ENCODE data around the gene TTC24. TPM values are rescaled to one million over a fixed set of nuclear protein-coding genes. Genes with fewer than 3 reads are reported as not detected.
A peak's percentile ranks its signal among the peaks of the same experiment; 100 is the strongest.

The TTC24 gene
- total RNA-seq, 2 experiments from 2014 or later, result 0.38 TPM; not detected in 1

GRCh38 chr1:156592158-156592909 lies 12.8 kb downstream of the TTC24 start:
- H3K27me3 Mint-ChIP-seq, result no peaks in the 10 kb centered on the region
- ChIA-PET CTCF (interaction anchor here (0.5 to 3.4 kb wide), 10 partner anchors 11 to 134 kb away, joined by 3 to 16 read pairs (median 6); no protein-coding TSS in a partner anchor), POLR2A (interaction anchor here (0.6 to 3.1 kb wide), 17 partner anchors 8 to 656 kb away, joined by 3 to 45 read pairs (median 3); partner anchors contain the start of genes GPATCH4 and MEF2D)
- DNase-seq, result no peak
- peak overlapping the region; percentile 64 for H3K27ac Mint-ChIP-seq
- H3K9me3 Mint-ChIP-seq, result no peaks in the 10 kb centered on the region
- H3K4me3 Mint-ChIP-seq, result peak overlapping the region; percentile 79
- H3K36me3 Mint-ChIP-seq (ENCODE audit: low read depth), result peaks cover 25% of the 10 kb centered on the region
- H3K4me1 Mint-ChIP-seq, result peaks cover 29% of the 10 kb centered on the region

GRCh38 chr1:156592910-156593660 lies 13.6 kb downstream of the TTC24 start:
- H3K4me1 Mint-ChIP-seq, result peaks cover 29% of the 10 kb centered on the region
- ChIA-PET CTCF (interaction anchor here (0.6 to 3.4 kb wide), 6 partner anchors 11 to 634 kb away, joined by 3 to 16 read pairs (median 6); no protein-coding TSS in a partner anchor), POLR2A (interaction anchor here (0.7 to 3.1 kb wide), 9 partner anchors 10 to 136 kb away, joined by 3 to 29 read pairs (median 3); partner anchors contain the start of gene MEF2D)
- H3K27ac Mint-ChIP-seq, result peak overlapping the region; percentile 64
- no peak for DNase-seq
- H3K27me3 Mint-ChIP-seq, result no peaks in the 10 kb centered on the region
- no peaks in the 10 kb centered on the region for H3K9me3 Mint-ChIP-seq
- H3K36me3 Mint-ChIP-seq (ENCODE audit: low read depth), result peaks cover 30% of the 10 kb centered on the region
- peak overlapping the region; percentile 79 for H3K4me3 Mint-ChIP-seq

- CTCF ChIA-PET, result interaction anchor here (0.6 to 3.4 kb wide), 5 partner anchors 10 to 635 kb away, joined by 3 to 16 read pairs (median 3); no protein-coding TSS in a partner anchor
- Mint-ChIP-seq H3K27me3 (no peaks in the 10 kb centered on the region), H3K4me1 (peaks cover 32% of the 10 kb centered on the region), H3K27ac (no peak overlapping the region), H3K36me3 (ENCODE audit: low read depth) (peaks cover 35% of the 10 kb centered on the region), H3K9me3 (no peaks in the 10 kb centered on the region), H3K4me3 (no peak overlapping the region)
- POLR2A ChIA-PET, result interaction anchor here (0.8 to 3.1 kb wide), 6 partner anchors 15 to 113 kb away, joined by 3 to 29 read pairs (median 4); partner anchors contain the start of gene MEF2D
- DNase-seq, result no peak
These were observed 14.1 kb downstream of the TTC24 start for GRCh38 chr1:156593661-156593989.

- Mint-ChIP-seq H3K4me3 (no peak overlapping the region), H3K36me3 (ENCODE audit: low read depth) (peaks cover 38% of the 10 kb centered on the region), H3K4me1 (peaks cover 34% of the 10 kb centered on the region), H3K9me3 (no peaks in the 10 kb centered on the region), H3K27me3 (no peaks in the 10 kb centered on the region), H3K27ac (no peak overlapping the region)
- POLR2A ChIA-PET, result interaction anchor here (0.8 to 1.7 kb wide), 3 partner anchors 14 to 29 kb away, joined by 3 to 6 read pairs (median 4); no protein-coding TSS in a partner anchor
- CTCF ChIA-PET, result interaction anchor here (1.0 to 2.3 kb wide), 3 partner anchors 9 to 208 kb away, joined by 3 to 7 read pairs (median 3); no protein-coding TSS in a partner anchor
- DNase-seq, result no peak
These were observed 14.7 kb downstream of the TTC24 start for GRCh38 chr1:156594190-156594589.

- H3K36me3 Mint-ChIP-seq (ENCODE audit: low read depth), result peaks cover 38% of the 10 kb centered on the region
- ChIA-PET POLR2A (no interaction called here), CTCF (interaction anchor here (2.3 kb wide), 1 partner anchor 13 kb away, joined by 7 read pairs; no protein-coding TSS in a partner anchor)
- no peaks in the 10 kb centered on the region for H3K27me3 Mint-ChIP-seq
- H3K27ac Mint-ChIP-seq, result no peak overlapping the region
- H3K9me3 Mint-ChIP-seq, result no peaks in the 10 kb centered on the region
- H3K4me1 Mint-ChIP-seq, result peaks cover 41% of the 10 kb centered on the region
- no peak for DNase-seq
- H3K4me3 Mint-ChIP-seq, result no peak overlapping the region
These were observed 15.5 kb downstream of the TTC24 start for GRCh38 chr1:156595016-156595415.

- Mint-ChIP-seq H3K27me3 (no peaks in the 10 kb centered on the region), H3K4me3 (no peak overlapping the region), H3K36me3 (ENCODE audit: low read depth) (peaks cover 42% of the 10 kb centered on the region), H3K27ac (no peak overlapping the region), H3K4me1 (peaks cover 42% of the 10 kb centered on the region), H3K9me3 (no peaks in the 10 kb centered on the region)
- ChIA-PET CTCF (no interaction called here), POLR2A (interaction anchor here (0.7 kb wide), 1 partner anchor 11 kb away, joined by 3 read pairs; no protein-coding TSS in a partner anchor)
- no peak for DNase-seq
These were observed 16.9 kb downstream of the TTC24 start for GRCh38 chr1:156596426-156596825.

- ChIA-PET CTCF (interaction anchor here (1.2 to 1.8 kb wide), 2 partner anchors 97 to 213 kb away, joined by 3 to 6 read pairs; no protein-coding TSS in a partner anchor), POLR2A (interaction anchor here (1.3 to 4.0 kb wide), 3 partner anchors 7 to 27 kb away, joined by 3 to 45 read pairs (median 13); partner anchors contain the start of gene NAXE)
- Mint-ChIP-seq H3K4me3 (no peak overlapping the region), H3K4me1 (peaks cover 44% of the 10 kb centered on the region), H3K27ac (no peak overlapping the region), H3K9me3 (no peaks in the 10 kb centered on the region), H3K27me3 (no peaks in the 10 kb centered on the region), H3K36me3 (ENCODE audit: low read depth) (peaks cover 37% of the 10 kb centered on the region)
- no peak for DNase-seq
These were observed 18.6 kb downstream of the TTC24 start for GRCh38 chr1:156598125-156598524.

- POLR2A ChIA-PET, result interaction anchor here (1.3 to 4.0 kb wide), 3 partner anchors 8 to 28 kb away, joined by 3 to 45 read pairs (median 13); partner anchors contain the start of gene NAXE
- no peaks in the 10 kb centered on the region for H3K9me3 Mint-ChIP-seq
- peaks cover 43% of the 10 kb centered on the region for H3K4me1 Mint-ChIP-seq
- H3K36me3 Mint-ChIP-seq (ENCODE audit: low read depth), result peaks cover 36% of the 10 kb centered on the region
- CTCF ChIA-PET, result interaction anchor here (1.2 to 1.6 kb wide), 2 partner anchors 8 to 98 kb away, joined by 3 to 4 read pairs; no protein-coding TSS in a partner anchor
- no peak for DNase-seq
- no peak overlapping the region for H3K27ac Mint-ChIP-seq
- no peaks in the 10 kb centered on the region for H3K27me3 Mint-ChIP-seq
- H3K4me3 Mint-ChIP-seq, result no peak overlapping the region
These were observed 19.4 kb downstream of the TTC24 start for GRCh38 chr1:156598731-156599432.

GRCh38 chr1:156599811-156600210 lies 20.3 kb downstream of the TTC24 start:
- H3K27ac Mint-ChIP-seq, result no peak overlapping the region

GRCh38 chr1:156600733-156601121 lies 21.2 kb downstream of the TTC24 start:
- no peaks in the 10 kb centered on the region for H3K27me3 Mint-ChIP-seq
- H3K4me3 Mint-ChIP-seq, result peak overlapping the region; percentile 98
- H3K36me3 Mint-ChIP-seq (ENCODE audit: low read depth), result peaks cover 29% of the 10 kb centered on the region
- DNase-seq, result no peak
- no peaks in the 10 kb centered on the region for H3K9me3 Mint-ChIP-seq
- ChIA-PET POLR2A (interaction anchor here (1.0 to 4.0 kb wide), 11 partner anchors 8 to 212 kb away, joined by 3 to 45 read pairs (median 4); partner anchors contain the start of genes ISG20L2, MEF2D, METTL25B and NAXE), CTCF (interaction anchor here (0.8 to 2.5 kb wide), 6 partner anchors 8 to 215 kb away, joined by 3 to 10 read pairs (median 5); partner anchors contain the start of gene MEF2D)
- H3K4me1 Mint-ChIP-seq, result peaks cover 35% of the 10 kb centered on the region
- peak overlapping the region; percentile 88 for H3K27ac Mint-ChIP-seq

More at GRCh38 chr1:156599811-156600210, 20.3 kb downstream of the TTC24 start:
- Mint-ChIP-seq H3K27me3 (no peaks in the 10 kb centered on the region), H3K4me1 (peaks cover 40% of the 10 kb centered on the region), H3K9me3 (no peaks in the 10 kb centered on the region), H3K36me3 (ENCODE audit: low read depth) (peaks cover 35% of the 10 kb centered on the region), H3K4me3 (peak overlapping the region; percentile 98)
- CTCF ChIA-PET, result interaction anchor here (0.6 to 2.5 kb wide), 7 partner anchors 9 to 452 kb away, joined by 3 to 10 read pairs (median 4); partner anchors contain the start of gene MEF2D
- POLR2A ChIA-PET, result interaction anchor here (1.0 to 4.0 kb wide), 7 partner anchors 9 to 211 kb away, joined by 3 to 45 read pairs (median 3); partner anchors contain the start of gene NAXE
- DNase-seq, result no peak

- Mint-ChIP-seq H3K4me3 (peak within 1 kb of the TSS; percentile 98), H3K27ac (peak within 1 kb of the TSS; percentile 88), H3K4me1 (peaks cover 35% of the 10 kb centered on the region), H3K9me3 (no peaks in the 10 kb centered on the region), H3K27me3 (no peaks in the 10 kb centered on the region), H3K36me3 (ENCODE audit: low read depth) (peaks cover 25% of the 10 kb centered on the region)
- peak; percentile 88 for DNase-seq
- ChIA-PET CTCF (interaction anchor here (1.1 to 2.5 kb wide), 6 partner anchors 7 to 216 kb away, joined by 3 to 10 read pairs (median 6); partner anchors contain the start of gene MEF2D), POLR2A (interaction anchor here (0.6 to 4.0 kb wide), 12 partner anchors 8 to 144 kb away, joined by 3 to 45 read pairs (median 4); partner anchors contain the start of genes ISG20L2, MEF2D, METTL25B and NAXE)
These were observed 21.8 kb downstream of the TTC24 start, which contains the start of gene GPATCH4 for GRCh38 chr1:156601122-156601830. Gene GPATCH4, minus strand, starts transcription at chr1:156601479.
